ENCODE data around the gene CLNK. TPM values are rescaled to one million over a fixed set of nuclear protein-coding genes. Genes with fewer than 3 reads are reported as not detected.

CLNK gene
- total RNA-seq, 2 experiments from 2014 or later = 0.05 to 0.17 TPM

DNA sequence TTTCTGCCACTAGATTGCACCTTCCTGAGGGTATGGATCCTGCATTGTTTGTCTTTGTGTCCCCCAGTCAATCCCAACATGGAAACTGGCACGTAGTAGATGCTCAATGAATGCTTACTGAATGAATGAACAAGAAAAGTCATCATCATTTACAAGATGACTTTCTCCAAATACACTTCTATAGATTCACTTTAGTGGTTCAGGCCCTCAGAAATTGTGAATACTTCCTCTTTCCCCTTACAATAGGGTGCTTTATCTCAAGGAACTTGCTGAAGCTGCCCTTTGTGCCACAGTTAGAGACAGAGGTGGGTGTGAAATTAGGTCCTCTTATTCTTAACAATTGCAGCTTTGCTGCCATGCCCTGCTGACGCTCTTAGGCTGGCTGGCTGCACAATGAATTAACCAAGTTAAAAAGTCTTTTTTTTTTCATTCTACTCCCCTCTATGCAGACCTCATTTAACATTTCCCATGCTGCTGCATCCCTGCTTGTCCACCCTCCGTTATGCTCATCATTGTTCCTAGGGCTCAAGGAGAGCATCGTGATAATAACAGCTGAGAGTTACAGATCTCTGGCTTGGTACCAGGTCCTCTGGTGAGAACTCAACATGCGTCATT is 119.3 kb downstream of the CLNK start:
- peaks cover 5% of the 10 kb centered on the region for H3K27me3 Mint-ChIP-seq
- POLR2A ChIA-PET = no interaction called here
- no peaks in the 10 kb centered on the region for H3K36me3 ChIP-seq (ENCODE audit: insufficient read depth, low read length)
- H3K4me1 ChIP-seq (ENCODE audit: insufficient read depth, low read length) = no peaks in the 10 kb centered on the region
- no peaks in the 10 kb centered on the region for H3K4me1 Mint-ChIP-seq (ENCODE audit: low read depth)
- no peaks in the 10 kb centered on the region for H3K36me3 Mint-ChIP-seq (ENCODE audit: low read depth)
- TF ChIP-seq, protein P1, sequence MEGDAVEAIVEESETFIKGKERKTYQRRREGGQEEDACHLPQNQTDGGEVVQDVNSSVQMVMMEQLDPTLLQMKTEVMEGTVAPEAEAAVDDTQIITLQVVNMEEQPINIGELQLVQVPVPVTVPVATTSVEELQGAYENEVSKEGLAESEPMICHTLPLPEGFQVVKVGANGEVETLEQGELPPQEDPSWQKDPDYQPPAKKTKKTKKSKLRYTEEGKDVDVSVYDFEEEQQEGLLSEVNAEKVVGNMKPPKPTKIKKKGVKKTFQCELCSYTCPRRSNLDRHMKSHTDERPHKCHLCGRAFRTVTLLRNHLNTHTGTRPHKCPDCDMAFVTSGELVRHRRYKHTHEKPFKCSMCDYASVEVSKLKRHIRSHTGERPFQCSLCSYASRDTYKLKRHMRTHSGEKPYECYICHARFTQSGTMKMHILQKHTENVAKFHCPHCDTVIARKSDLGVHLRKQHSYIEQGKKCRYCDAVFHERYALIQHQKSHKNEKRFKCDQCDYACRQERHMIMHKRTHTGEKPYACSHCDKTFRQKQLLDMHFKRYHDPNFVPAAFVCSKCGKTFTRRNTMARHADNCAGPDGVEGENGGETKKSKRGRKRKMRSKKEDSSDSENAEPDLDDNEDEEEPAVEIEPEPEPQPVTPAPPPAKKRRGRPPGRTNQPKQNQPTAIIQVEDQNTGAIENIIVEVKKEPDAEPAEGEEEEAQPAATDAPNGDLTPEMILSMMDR (IDR thresholded peaks at IDR 0.05) = no peak
- H3K9me3 ChIP-seq (ENCODE audit: control insufficient read depth in 1 of 2, insufficient read depth in 1 of 2, low read length in 2 of 2) = no peaks in the 10 kb centered on the region
- no peak overlapping the region for H3K27ac ChIP-seq (ENCODE audit: low read depth in 1 of 2, low read length in 2 of 2)
- DNase-seq (no peak), ATAC-seq (ENCODE audit: poor library complexity) (no peak)
- H3K4me3 ChIP-seq (ENCODE audit: low read length) = no peak overlapping the region
- no peak overlapping the region for H3K4me3 Mint-ChIP-seq
- no peak overlapping the region for H3K27ac Mint-ChIP-seq
- CTCF ChIA-PET = no interaction called here
- H3K9me3 Mint-ChIP-seq = no peaks in the 10 kb centered on the region
- intact Hi-C loops (cut with DNase I, micrococcal nuclease) = no loop called here
- H3K27me3 ChIP-seq (ENCODE audit: control insufficient read depth in 1 of 2, insufficient read depth in 2 of 2, low read length in 2 of 2) = no peaks in the 10 kb centered on the region

DNA sequence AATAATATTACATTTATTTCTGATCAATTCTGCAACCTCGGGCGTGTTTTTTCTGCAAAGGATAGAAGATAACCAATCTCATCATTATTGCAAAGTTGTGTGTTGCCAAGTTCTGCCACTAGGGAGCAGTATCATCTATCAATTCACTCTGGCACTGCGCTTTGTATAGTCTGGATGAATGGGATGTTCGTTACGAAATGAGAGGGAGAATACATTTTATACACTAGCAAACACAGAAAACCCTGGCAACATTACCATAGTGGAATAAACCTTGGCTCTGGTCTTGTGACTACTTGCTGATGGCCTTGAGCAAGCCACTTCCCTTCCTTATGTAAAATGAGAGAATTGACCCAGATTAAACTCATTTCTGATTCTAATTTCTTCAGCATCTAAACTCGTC is 129.9 kb downstream of the CLNK start:
- Mint-ChIP-seq H3K9me3 (no peaks in the 10 kb centered on the region), H3K4me1 (ENCODE audit: low read depth) (peaks cover 6% of the 10 kb centered on the region), H3K27me3 (peaks cover 8% of the 10 kb centered on the region), H3K36me3 (ENCODE audit: low read depth) (no peaks in the 10 kb centered on the region), H3K4me3 (no peak overlapping the region), H3K27ac (no peak overlapping the region)
- ATAC-seq (ENCODE audit: poor library complexity) (peak; percentile 48), DNase-seq (peak in 12 of 14 experiments; percentile 4 to 67 (median 20))
- no peaks in the 10 kb centered on the region for H3K36me3 ChIP-seq (ENCODE audit: insufficient read depth, low read length)
- H3K4me1 ChIP-seq (ENCODE audit: insufficient read depth, low read length) = peaks cover 2% of the 10 kb centered on the region
- ChIA-PET POLR2A (no interaction called here), CTCF (no interaction called here)
- intact Hi-C loops (cut with DNase I, micrococcal nuclease) = loop anchor here in 1 of 2 experiments (2.0 to 10.0 kb wide), 2 partner anchors 870 to 1070 kb away; no protein-coding TSS in a partner anchor
- H3K9me3 ChIP-seq (ENCODE audit: control insufficient read depth in 1 of 2, insufficient read depth in 1 of 2, low read length in 2 of 2) = no peaks in the 10 kb centered on the region
- H3K27me3 ChIP-seq (ENCODE audit: control insufficient read depth in 1 of 2, insufficient read depth in 2 of 2, low read length in 2 of 2) = no peaks in the 10 kb centered on the region
- TF ChIP-seq, protein P1 (IDR thresholded peaks at IDR 0.05) = peak; percentile 79
- no peak overlapping the region for H3K27ac ChIP-seq (ENCODE audit: low read depth in 1 of 2, low read length in 2 of 2)
- H3K4me3 ChIP-seq (ENCODE audit: low read length) = no peak overlapping the region

DNA sequence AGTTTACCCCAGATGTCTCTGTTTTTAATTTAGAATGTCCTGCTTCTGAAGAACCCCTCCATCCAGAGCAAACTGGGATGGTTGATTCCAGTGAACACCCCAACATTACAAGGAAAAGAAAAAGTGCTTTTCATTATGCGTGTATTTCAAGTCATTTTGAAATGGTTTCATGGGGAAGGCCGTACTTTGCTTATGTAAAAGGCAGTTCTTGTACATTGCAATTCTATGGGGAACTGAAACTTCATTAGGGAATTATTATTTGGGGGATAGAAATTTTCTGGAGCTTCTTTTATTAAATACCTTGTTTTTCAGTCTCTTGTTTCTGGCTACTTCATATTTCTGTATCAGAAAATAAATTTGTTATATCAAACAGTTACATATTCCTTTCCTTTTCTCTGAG is 130.4 kb downstream of the CLNK start:
- TF ChIP-seq, protein P1 (IDR thresholded peaks at IDR 0.05) = no peak
- ATAC-seq (ENCODE audit: poor library complexity) = no peak
- ChIA-PET CTCF (interaction anchor here (1.5 kb wide), 1 partner anchor 16 kb away, joined by 3 read pairs; no protein-coding TSS in a partner anchor), POLR2A (interaction anchor here (0.7 kb wide), 1 partner anchor 655 kb away, joined by 3 read pairs; no protein-coding TSS in a partner anchor)
- H3K4me1 Mint-ChIP-seq (ENCODE audit: low read depth) = peaks cover 6% of the 10 kb centered on the region
- Histone ChIP-seq H3K27ac (ENCODE audit: low read depth in 1 of 2, low read length in 2 of 2) (no peak overlapping the region), H3K27me3 (ENCODE audit: control insufficient read depth in 1 of 2, insufficient read depth in 2 of 2, low read length in 2 of 2) (no peaks in the 10 kb centered on the region), H3K4me1 (ENCODE audit: insufficient read depth, low read length) (peaks cover 2% of the 10 kb centered on the region), H3K9me3 (ENCODE audit: control insufficient read depth in 1 of 2, insufficient read depth in 1 of 2, low read length in 2 of 2) (no peaks in the 10 kb centered on the region), H3K36me3 (ENCODE audit: insufficient read depth, low read length) (no peaks in the 10 kb centered on the region), H3K4me3 (ENCODE audit: low read length) (no peak overlapping the region)
- no peaks in the 10 kb centered on the region for H3K36me3 Mint-ChIP-seq (ENCODE audit: low read depth)
- H3K27ac Mint-ChIP-seq = no peak overlapping the region
- H3K9me3 Mint-ChIP-seq = no peaks in the 10 kb centered on the region
- no peak for DNase-seq
- intact Hi-C loops (cut with DNase I, micrococcal nuclease) = loop anchor here in 1 of 2 experiments (2.0 to 10.0 kb wide), 2 partner anchors 871 to 1071 kb away; no protein-coding TSS in a partner anchor
- no peak overlapping the region for H3K4me3 Mint-ChIP-seq
- H3K27me3 Mint-ChIP-seq = peaks cover 9% of the 10 kb centered on the region

Data from CD4-positive, alpha-beta T cell (primary cell).